Stimulated activated CD4-positive, alpha-beta T cell treated with anti-CD3 and anti-CD28 coated beads, TNF-alpha, amount 100 ng/mL, for 48 hours (primary cell): ENCODE data around the gene CMTM3.
"Not testable (repeated sequence)": the region's sequence is repeated elsewhere in the genome, so short reads cannot be mapped to it uniquely, and the experiment has no call there.

Experiments
- DNase-seq, 3 donors: peaks; one replicate each; pipeline ENCODE4 v3.0.0-alpha.2; 2020; ENCODE audit warnings: low read depth in 3 of 3

The CMTM3 gene

DNA sequence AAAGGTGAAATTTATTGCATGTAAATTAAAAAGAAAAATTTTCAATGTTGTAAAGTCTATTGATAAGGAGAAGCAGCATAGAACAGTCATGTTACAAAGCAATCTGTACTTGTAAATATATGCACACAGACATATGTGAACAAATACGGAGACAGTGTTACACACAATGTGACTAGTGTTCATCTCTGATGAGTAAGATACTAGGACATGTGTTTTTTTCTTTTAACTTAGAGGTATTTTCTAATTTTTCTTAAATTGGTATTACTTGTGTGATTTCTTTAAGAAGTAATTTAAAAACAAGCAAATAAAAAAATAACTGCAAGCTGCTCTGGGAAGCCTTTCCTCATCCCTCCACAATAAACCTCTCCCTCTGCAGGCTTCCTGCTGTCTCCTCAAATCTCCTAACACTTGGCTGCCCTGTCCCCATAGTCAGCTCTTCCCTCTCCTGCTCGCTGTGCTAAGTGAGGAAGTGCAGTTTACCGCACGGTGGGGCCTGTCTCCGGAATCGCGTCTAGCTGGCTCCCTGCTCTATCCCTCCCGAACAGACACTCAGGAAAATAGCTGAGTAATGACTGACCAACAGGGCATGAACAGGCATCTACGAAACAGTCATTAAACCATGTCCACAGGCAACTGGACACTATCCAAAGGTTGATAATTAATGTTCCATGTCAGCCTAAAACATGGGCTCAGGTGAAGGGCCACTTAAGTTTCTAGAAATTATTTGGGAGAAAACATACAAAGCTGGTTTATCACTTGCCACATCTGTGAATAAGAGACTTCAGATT, 56.1 kb downstream of the CMTM3 start:
- DNase-seq, result no peak

- DNase-seq, result no peak
Observed at GRCh38 chr16:66661210-66661560, 56.7 kb downstream of the CMTM3 start.

- DNase-seq, result not testable (repeated sequence)
Observed at GRCh38 chr16:66661671-66662346, 57.3 kb downstream of the CMTM3 start.

- no peak for DNase-seq
Observed at GRCh38 chr16:66662445-66663194, 58.1 kb downstream of the CMTM3 start.
